ENCODE measurements around the gene BMP8A.
"Not testable (repeated sequence)": the region's sequence is repeated elsewhere in the genome, so short reads cannot be mapped to it uniquely, and the experiment has no call there.

BMP8A gene

GRCh38 chr1:39525366-39526165 is 34.1 kb downstream of the BMP8A start:
- no peak for DNase-seq (ENCODE audit: low read depth in 3 of 3, low spot score in 1 of 3)

GRCh38 chr1:39526466-39527189 is 35.2 kb downstream of the BMP8A start:
- no peak for DNase-seq (ENCODE audit: low read depth in 3 of 3, low spot score in 1 of 3)

- not testable (repeated sequence) for DNase-seq (ENCODE audit: low read depth in 3 of 3, low spot score in 1 of 3)
Observed at GRCh38 chr1:39527190-39527579, 35.7 kb downstream of the BMP8A start.

GRCh38 chr1:39528082-39528481 is 36.6 kb downstream of the BMP8A start:
- no peak for DNase-seq (ENCODE audit: low read depth in 3 of 3, low spot score in 1 of 3)

- no peak for DNase-seq (ENCODE audit: low read depth in 3 of 3, low spot score in 1 of 3)
Observed at GRCh38 chr1:39529901-39530535, 38.6 kb downstream of the BMP8A start.

- DNase-seq (ENCODE audit: low read depth in 3 of 3, low spot score in 1 of 3), result no peak
Observed at GRCh38 chr1:39531526-39531925, 40.1 kb downstream of the BMP8A start.

- DNase-seq (ENCODE audit: low read depth in 3 of 3, low spot score in 1 of 3), result no peak
Observed at GRCh38 chr1:39533442-39533841, 42.0 kb downstream of the BMP8A start.

- DNase-seq (ENCODE audit: low read depth in 3 of 3, low spot score in 1 of 3), result no peak
Observed at GRCh38 chr1:39538531-39539251, 47.3 kb downstream of the BMP8A start.

- DNase-seq (ENCODE audit: low read depth in 3 of 3, low spot score in 1 of 3), result no peak
Observed at GRCh38 chr1:39539252-39539790, 47.9 kb downstream of the BMP8A start.

GRCh38 chr1:39540504-39541031 is 49.1 kb downstream of the BMP8A start:
- no peak for DNase-seq (ENCODE audit: low read depth in 3 of 3, low spot score in 1 of 3)

- DNase-seq (ENCODE audit: low read depth in 3 of 3, low spot score in 1 of 3), result no peak
Observed at GRCh38 chr1:39542924-39543323, 51.5 kb downstream of the BMP8A start.

- no peak for DNase-seq (ENCODE audit: low read depth in 3 of 3, low spot score in 1 of 3)
Observed at GRCh38 chr1:39544327-39544726, 52.9 kb downstream of the BMP8A start.

- no peak for DNase-seq (ENCODE audit: low read depth in 3 of 3, low spot score in 1 of 3)
Observed at GRCh38 chr1:39545531-39545930, 54.1 kb downstream of the BMP8A start.

GRCh38 chr1:39554277-39554676 is 62.8 kb downstream of the BMP8A start:
- no peak for DNase-seq (ENCODE audit: low read depth in 3 of 3, low spot score in 1 of 3)

- no peak for DNase-seq (ENCODE audit: low read depth in 3 of 3, low spot score in 1 of 3)
Observed at GRCh38 chr1:39561279-39561678, 69.8 kb downstream of the BMP8A start.

- no peak for DNase-seq (ENCODE audit: low read depth in 3 of 3, low spot score in 1 of 3)
Observed at GRCh38 chr1:39562886-39563285, 71.5 kb downstream of the BMP8A start.

- DNase-seq (ENCODE audit: low read depth in 3 of 3, low spot score in 1 of 3), result no peak
Observed at GRCh38 chr1:39563669-39564068, 72.2 kb downstream of the BMP8A start.

- no peak for DNase-seq (ENCODE audit: low read depth in 3 of 3, low spot score in 1 of 3)
Observed at GRCh38 chr1:39564340-39564739, 72.9 kb downstream of the BMP8A start.

- no peak for DNase-seq (ENCODE audit: low read depth in 3 of 3, low spot score in 1 of 3)
Observed at GRCh38 chr1:39564941-39565340, 73.5 kb downstream of the BMP8A start.

GRCh38 chr1:39566441-39567137 is 75.2 kb downstream of the BMP8A start:
- no peak for DNase-seq (ENCODE audit: low read depth in 3 of 3, low spot score in 1 of 3)
